ENCODE data around the gene MRPL50. TPM values are rescaled to one million over a fixed set of nuclear protein-coding genes. Genes with fewer than 3 reads are reported as not detected.

MRPL50 gene
- total RNA-seq, 1 donor from 2014 or later, result 9.5 TPM

DNA sequence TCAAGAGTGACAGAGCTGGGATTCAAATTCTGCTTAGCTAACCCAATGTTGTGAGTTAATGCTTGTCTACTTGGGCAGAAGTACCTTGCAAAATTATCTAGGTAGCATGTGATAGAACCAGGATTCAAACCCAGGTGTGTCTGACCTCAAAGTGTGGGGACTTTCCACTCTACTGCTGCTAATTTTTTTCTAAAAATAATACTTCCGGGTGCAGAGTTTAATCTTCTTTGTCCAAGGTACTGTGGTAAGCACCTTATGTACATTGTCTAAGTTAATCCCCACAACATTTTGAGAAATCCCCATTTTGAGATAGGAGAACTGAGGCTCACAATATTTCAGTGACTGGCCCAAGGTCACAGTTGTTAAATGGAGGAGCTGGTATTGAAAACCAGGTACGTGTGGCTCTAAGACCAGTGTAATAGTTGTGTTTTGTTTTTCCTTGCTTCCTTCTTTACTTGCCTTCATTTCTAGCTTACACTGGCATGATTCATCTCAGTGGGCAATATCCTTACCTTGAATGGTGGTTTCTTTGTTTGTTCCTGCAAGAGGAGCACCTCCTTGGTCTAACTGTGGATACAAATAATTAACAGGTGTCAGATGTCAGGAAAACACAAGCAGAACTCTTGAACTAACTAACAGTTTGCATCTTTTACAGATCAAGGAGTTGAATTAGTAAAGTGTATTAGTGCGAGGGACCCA lies 29.7 kb upstream of the MRPL50 start:
- no peaks in the 10 kb centered on the region for H3K36me3 Mint-ChIP-seq
- no peak for DNase-seq (ENCODE audit: low spot score in 2 of 2, unreplicated experiment in 2 of 2)
- peaks cover 18% of the 10 kb centered on the region for H3K27me3 Mint-ChIP-seq (ENCODE audit: low read depth)
- H3K4me1 Mint-ChIP-seq, result no peaks in the 10 kb centered on the region
- TF ChIP-seq, protein P1, sequence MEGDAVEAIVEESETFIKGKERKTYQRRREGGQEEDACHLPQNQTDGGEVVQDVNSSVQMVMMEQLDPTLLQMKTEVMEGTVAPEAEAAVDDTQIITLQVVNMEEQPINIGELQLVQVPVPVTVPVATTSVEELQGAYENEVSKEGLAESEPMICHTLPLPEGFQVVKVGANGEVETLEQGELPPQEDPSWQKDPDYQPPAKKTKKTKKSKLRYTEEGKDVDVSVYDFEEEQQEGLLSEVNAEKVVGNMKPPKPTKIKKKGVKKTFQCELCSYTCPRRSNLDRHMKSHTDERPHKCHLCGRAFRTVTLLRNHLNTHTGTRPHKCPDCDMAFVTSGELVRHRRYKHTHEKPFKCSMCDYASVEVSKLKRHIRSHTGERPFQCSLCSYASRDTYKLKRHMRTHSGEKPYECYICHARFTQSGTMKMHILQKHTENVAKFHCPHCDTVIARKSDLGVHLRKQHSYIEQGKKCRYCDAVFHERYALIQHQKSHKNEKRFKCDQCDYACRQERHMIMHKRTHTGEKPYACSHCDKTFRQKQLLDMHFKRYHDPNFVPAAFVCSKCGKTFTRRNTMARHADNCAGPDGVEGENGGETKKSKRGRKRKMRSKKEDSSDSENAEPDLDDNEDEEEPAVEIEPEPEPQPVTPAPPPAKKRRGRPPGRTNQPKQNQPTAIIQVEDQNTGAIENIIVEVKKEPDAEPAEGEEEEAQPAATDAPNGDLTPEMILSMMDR (IDR thresholded peaks at IDR 0.05; ENCODE audit: unreplicated experiment), result no peak
- H3K4me3 Mint-ChIP-seq, result no peak overlapping the region
- H3K27ac Mint-ChIP-seq, result no peak overlapping the region
- H3K9me3 Mint-ChIP-seq, result no peaks in the 10 kb centered on the region

DNA sequence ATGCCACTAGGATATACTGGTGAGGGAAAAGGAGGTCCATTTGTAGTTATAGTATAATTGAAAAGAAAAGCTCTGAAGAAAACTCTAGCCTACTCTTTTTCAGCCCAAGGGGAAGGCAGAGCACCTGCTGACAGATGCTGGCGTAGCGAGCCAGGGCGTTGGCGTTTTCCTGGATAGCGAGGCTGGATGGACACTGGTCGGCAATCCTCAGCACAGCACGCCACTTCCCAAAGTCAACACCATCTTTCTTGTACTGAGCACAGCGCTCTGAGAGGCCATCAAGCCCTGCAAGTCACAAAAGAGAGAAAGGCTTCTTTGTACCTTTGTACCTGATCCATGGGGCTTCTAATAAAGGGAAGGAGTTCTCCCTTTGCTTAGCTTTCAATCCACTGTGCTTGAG lies 28.9 kb upstream of the MRPL50 start:
- no peak overlapping the region for H3K4me3 Mint-ChIP-seq
- no peaks in the 10 kb centered on the region for H3K4me1 Mint-ChIP-seq
- DNase-seq (ENCODE audit: low spot score in 2 of 2, unreplicated experiment in 2 of 2), result no peak

DNA sequence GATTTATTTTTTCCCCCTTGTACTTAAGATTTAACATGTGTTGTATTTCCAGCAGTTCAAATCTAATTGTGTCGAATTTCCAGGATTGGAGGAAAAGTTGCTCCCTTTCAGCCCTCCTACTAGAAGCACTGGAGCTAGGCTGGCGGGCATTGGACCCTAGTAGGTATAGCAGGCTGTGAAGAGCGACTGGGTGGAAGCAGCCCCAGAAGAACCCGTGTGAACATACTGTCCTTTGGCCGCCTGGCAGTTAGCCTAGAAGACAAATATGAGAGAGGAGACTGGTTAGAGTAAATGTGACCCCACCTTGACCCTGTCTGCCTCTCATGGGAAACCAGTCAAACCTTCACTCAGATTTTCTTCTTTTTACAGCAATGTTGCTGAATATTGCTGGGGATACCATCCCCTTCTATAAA lies 23.2 kb upstream of the MRPL50 start:
- TF ChIP-seq, protein P1 (IDR thresholded peaks at IDR 0.05; ENCODE audit: unreplicated experiment), result no peak
- peaks cover 11% of the 10 kb centered on the region for H3K9me3 Mint-ChIP-seq
- no peak overlapping the region for H3K4me3 Mint-ChIP-seq
- H3K36me3 Mint-ChIP-seq, result peaks cover 4% of the 10 kb centered on the region
- H3K4me1 Mint-ChIP-seq, result no peaks in the 10 kb centered on the region
- no peak for DNase-seq (ENCODE audit: low spot score in 2 of 2, unreplicated experiment in 2 of 2)
- peaks cover 2% of the 10 kb centered on the region for H3K27me3 Mint-ChIP-seq (ENCODE audit: low read depth)
- H3K27ac Mint-ChIP-seq, result no peak overlapping the region

More for the DNA sequence above, 28.9 kb upstream of the MRPL50 start:
- peaks cover 18% of the 10 kb centered on the region for H3K27me3 Mint-ChIP-seq (ENCODE audit: low read depth)
- TF ChIP-seq, protein P1 (IDR thresholded peaks at IDR 0.05; ENCODE audit: unreplicated experiment), result no peak
- H3K9me3 Mint-ChIP-seq, result no peaks in the 10 kb centered on the region
- H3K36me3 Mint-ChIP-seq, result no peaks in the 10 kb centered on the region
- H3K27ac Mint-ChIP-seq, result no peak overlapping the region

DNA sequence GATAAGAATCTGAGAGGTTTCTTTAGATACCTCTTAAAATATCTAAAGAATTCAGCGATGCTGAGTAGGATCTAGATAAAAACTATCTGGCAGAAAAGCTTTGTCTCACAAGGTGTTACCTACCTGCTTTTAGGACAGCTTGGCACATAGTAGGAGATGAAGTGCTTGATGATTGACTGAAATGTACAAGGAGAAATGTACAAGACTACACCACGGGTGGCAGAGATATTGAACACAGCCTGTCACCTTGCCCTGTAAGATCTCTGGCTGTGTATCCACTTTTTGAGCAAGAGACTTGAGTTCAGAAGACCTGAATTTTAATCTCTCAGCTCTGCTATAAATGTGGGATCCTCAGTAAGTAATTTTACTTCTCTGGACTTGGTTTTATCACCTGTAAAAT lies 21.4 kb upstream of the MRPL50 start:
- TF ChIP-seq, protein P1 (IDR thresholded peaks at IDR 0.05; ENCODE audit: unreplicated experiment), result no peak
- Mint-ChIP-seq H3K36me3 (peaks cover 11% of the 10 kb centered on the region), H3K27ac (no peak overlapping the region), H3K27me3 (ENCODE audit: low read depth) (peaks cover 2% of the 10 kb centered on the region), H3K9me3 (peaks cover 18% of the 10 kb centered on the region), H3K4me3 (no peak overlapping the region), H3K4me1 (no peaks in the 10 kb centered on the region)
- no peak for DNase-seq (ENCODE audit: low spot score in 2 of 2, unreplicated experiment in 2 of 2)

DNA sequence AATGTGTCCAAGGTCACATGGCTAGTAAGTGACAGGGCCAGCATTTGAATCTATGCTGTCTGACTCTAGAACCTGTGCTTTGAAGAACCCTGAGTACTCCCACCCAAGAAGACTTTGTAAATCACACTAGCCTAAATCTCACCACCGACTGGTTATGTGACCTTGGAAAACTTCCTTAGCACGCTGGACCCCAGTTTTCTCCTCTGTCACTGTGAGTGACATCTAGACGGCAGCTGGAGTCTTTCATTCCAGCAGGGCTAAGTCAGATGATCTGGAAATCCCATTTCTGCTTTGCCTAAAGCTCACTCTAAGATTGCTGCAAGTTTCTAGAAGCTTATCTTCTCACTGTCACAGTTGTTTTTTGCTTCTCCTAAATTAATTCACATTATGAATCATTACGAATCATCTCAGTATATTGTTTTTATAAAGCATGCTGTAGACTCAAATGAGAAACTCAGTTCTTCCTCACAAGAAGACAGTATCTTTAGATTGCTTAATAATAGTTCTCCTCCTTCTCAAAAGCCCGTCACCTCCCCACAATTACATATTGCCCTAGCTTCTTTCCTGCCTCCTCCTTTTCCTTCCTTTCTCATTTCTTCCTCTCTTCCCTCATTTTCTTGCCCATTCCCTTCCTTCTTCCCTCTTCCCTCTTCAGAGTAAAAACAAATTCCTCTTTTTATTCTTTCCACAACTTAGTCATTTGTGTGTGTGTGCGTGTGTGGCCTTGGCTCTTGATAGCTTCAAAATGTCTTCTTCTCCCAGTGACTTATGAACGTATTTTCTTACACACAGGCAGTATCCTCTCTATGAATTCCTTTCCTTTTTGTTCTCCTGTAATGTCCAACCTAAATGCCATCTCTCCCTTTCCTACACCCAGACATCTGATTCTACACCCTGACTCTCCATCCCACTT lies 20.4 kb upstream of the MRPL50 start:
- Mint-ChIP-seq H3K27ac (no peak overlapping the region), H3K36me3 (peaks cover 17% of the 10 kb centered on the region), H3K27me3 (ENCODE audit: low read depth) (no peaks in the 10 kb centered on the region), H3K4me1 (no peaks in the 10 kb centered on the region), H3K9me3 (peaks cover 26% of the 10 kb centered on the region), H3K4me3 (no peak overlapping the region)
- DNase-seq (ENCODE audit: low spot score in 2 of 2, unreplicated experiment in 2 of 2), result no peak
- TF ChIP-seq, protein P1 (IDR thresholded peaks at IDR 0.05; ENCODE audit: unreplicated experiment), result no peak

Data from mesothelial cell of epicardium (in vitro differentiated cells).